GM18861 (cell line): ENCODE measurements around the gene HAUS5.
A peak's percentile ranks its signal among the peaks of the same experiment; 100 is the strongest.

ENCODE experiments used
- ATAC-seq: cut with Tn5 transposase; IDR thresholded peaks from one replicate; pipeline ENCODE4 v1.9.1; 2021; ENCODE audit not compliant: unreplicated experiment

HAUS5 gene

GRCh38 chr19:35607661-35608060, 4.9 kb upstream of the HAUS5 start:
- no peak for ATAC-seq

DNA sequence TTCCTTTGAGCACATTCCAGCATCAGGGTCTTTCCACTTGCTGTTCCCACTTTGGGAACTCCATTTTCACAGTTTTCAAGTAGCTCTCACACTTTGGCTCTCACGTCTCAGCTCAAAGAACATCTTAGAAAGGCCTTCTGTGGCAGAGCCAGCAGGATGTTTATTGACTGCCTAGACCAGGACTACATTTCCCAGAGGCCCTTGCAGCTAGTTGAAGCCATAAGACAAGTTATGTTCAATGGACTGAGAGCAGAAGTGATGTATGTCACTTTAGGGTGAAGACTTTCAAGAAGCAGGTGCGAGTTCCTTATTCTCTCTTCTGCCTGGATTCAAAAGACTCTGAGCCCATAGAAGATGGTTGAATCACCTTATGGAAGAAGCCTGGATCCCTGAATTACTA, 4.3 kb upstream of the HAUS5 start:
- ATAC-seq = no peak

DNA sequence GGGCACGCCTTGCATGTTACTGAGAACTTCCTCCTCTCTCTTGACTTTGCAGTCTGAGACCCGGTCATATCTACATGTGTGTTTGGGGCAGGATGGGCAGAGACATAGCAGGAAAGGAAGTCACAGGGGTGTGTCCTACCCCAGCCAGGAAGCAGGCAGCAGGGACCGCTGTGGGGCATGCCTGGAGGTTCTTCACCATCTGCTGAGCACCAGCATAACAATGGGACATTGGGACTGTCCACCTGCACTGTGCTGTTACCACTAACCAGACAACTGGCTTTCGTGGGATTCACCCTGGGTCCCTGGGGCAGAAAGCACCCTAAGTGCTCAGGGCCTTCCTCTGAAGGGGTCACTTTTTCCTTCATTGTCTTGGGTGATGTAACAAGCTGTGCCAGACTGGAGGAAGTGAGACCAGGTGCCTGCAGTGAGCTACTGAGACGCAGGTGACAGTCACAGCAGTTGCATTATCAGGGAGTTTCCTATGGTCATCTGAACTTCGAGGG, 2.6 kb upstream of the HAUS5 start:
- no peak for ATAC-seq

DNA sequence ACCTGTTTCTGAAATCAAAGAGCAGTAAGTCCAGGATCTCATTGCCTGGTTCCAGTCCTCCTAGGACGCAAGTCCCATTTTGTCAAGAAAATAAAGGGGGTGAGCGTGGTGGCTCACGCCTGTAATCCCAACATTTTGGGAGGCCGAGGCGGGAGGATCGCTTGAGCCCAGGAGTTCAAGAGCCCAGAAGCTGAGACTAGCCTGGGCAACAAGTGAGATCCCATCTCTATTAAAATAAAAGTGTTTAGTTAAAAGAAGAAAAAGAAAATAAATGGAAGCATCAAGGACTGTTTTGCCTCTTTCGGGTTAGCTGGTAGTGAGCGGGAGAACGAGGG, 344 bp upstream of the HAUS5 start:
- no peak for ATAC-seq

GRCh38 chr19:35613574-35613973, 1.0 kb downstream of the HAUS5 start:
- ATAC-seq = no peak

DNA sequence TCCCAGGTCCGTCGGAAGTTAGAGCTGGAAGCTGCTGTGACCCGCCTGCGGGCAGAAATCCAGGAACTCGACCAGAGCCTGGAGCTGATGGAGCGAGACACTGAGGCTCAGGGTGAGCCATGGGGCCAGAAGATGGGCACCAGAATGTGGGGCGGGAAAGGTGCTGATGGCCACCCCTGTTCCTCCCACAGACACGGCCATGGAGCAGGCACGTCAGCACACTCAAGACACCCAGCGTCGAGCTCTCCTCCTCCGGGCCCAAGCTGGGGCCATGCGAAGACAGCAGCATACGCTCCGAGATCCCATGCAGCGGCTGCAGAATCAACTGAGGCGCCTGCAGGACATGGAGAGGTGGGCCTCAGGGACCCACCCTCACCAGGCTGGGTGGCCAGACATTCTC, 2.5 kb downstream of the HAUS5 start:
- ATAC-seq = no peak

DNA sequence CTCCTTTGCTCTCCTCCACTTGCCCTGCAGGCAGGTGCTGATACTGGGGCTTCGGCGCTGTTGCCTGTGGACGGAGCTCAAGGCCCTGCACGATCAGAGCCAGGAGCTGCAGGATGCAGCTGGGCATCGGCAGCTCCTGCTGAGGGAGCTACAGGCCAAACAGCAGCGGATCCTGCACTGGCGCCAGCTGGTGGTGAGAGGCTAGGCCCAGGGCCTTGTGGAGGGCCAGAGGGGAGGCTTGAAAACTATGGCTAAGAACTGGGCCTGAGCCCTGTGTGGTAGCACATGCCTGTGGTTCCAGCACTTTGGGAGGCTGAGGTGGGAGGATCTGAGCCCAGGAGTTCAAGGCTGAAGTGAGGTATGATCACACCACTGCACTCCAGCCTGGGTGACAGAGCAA, 6.3 kb downstream of the HAUS5 start:
- no peak for ATAC-seq

DNA sequence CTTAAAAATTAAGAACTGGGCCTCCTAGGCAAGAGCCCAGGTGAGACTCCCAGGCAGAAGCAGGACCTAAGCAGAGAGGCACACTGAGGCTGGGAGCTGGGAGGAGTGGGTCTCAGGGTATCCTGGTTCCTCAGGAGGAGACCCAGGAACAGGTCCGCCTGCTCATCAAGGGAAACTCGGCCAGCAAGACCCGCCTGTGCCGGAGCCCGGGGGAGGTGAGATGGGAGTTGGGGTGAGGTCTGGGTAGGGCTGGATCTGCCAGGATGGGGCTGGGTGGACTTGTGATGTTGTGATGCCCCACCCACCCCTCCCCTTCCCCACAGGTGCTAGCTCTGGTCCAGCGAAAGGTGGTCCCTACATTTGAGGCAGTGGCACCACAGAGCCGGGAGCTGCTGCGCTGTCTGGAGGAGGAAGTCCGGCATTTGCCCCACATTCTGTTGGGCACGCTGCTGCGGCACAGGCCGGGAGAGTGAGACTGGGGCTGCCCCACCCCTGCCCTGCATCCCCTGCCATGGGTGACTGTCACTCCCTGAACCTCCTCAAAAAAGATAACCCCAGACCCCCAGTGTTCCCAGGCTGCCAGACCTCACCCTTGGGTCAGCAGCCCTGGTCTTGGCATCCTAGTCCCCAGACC, 6.9 kb downstream of the HAUS5 start:
- no peak for ATAC-seq

GRCh38 chr19:35620001-35620400, 7.5 kb downstream of the HAUS5 start:
- ATAC-seq = no peak

- no peak for ATAC-seq
Observed at GRCh38 chr19:35621708-35622107, 9.2 kb downstream of the HAUS5 start.

DNA sequence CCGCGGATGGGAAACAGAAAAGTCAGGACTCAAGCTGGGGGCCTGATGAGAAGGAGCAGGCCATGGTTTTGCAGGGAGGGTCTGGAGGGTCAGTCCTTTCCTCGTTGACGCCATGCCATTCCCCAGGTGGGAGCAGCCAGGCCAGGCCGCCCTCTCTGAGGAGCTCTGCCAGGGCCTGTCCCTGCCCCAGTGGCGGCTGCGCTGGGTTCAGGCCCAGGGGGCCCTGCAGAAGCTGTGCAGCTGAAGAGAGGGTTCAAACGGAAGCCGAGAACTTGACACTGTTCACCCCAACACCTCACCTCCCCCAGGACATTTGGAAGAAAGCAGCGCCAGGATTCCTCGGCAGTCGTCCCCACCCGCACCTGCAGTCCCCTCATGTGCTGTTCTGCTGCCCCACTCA, 10.2 kb downstream of the HAUS5 start:
- ATAC-seq = no peak

DNA sequence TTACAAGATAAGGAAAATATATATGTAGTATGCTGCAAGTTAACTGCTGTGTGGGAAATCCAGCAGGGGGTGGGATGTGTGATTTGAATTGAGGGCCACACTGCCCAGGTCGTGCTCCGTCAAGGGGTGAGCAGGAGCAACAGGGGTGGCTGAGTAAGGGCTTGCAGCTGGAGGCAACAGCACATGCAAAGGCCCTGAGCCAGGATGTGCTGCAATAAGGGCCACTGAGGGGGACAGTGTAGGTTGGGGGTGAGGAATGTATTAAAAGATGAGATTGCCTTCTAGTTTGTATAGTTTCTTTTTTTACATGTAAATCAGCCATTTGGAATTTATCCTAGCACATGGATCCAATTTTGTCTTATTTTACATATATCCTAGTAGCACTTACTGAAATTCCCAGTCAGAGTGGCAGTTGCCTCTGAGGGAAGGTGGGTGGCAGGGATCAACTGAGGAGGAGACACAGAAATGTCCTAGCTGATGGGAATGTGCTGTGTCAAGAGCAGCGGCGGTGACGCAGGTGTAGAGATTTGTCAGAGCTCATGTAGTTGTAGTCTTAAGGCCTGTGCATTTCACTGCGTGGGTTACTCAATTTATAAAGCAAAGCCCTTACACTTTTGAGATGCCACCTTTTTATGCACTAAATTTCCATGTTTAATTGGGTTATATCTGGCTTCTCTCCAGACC, 10.9 kb downstream of the HAUS5 start:
- ATAC-seq = no peak

GRCh38 chr19:35628264-35628564, 15.7 kb downstream of the HAUS5 start:
- peak; percentile 13 for ATAC-seq

DNA sequence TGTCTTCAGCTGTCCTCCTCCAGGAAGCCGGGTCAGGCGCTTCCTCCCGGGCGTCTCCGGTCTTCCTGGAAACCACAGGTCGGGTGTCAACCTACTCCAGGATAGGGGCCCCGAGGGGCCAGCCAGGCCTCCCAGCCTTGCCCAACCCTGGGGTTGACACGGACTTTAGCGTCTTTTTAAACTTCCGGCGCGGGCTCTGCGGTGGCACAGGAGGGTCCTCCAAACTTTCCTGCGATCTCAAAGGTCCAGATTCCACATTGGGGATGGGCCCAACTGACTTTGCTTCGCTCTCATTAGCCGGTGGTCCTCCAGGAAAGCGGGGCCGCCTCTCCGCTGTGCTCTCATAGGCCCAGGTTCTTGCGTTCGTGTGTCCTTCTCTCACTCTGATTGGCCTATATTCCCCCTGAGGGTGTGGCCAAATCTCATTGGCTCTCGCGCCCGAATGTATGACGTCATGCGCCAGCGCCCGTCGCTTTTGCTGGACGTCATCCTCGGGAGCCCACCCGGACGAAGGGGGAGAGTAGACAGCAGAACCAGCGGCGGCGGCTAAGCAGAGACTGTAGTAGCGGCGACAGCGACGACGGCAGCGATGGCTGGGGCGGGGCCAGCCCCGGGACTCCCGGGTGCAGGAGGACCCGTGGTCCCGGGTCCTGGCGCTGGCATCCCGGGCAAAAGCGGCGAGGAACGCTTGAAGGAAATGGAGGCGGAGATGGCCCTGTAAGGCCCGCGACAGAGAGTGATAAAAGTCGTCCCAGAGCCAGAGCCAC, 16.2 kb downstream of the HAUS5 start, which contains the start of gene RBM42:
Gene RBM42, plus strand, starts transcription at position 472 of the 767 bp plus-strand sequence. Its CDS starts 118 bp downstream, at position 590.
- ATAC-seq = peak; percentile 86

DNA sequence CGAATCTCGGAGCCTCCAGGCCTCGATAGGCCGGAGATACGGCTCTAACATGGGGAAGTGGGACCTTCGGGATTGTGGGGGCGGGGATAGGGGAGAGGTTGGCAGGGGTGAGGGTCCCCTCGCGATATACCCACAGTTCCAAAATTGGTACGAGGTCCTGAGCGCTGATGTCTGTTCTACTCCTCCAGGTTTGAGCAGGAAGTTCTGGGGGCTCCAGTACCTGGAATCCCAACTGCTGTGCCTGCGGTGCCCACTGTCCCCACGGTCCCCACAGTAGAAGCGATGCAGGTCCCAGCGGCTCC, 16.7 kb downstream of the HAUS5 start:
- no peak for ATAC-seq

- no peak for ATAC-seq
Observed at GRCh38 chr19:35633727-35634440, 21.3 kb downstream of the HAUS5 start.

DNA sequence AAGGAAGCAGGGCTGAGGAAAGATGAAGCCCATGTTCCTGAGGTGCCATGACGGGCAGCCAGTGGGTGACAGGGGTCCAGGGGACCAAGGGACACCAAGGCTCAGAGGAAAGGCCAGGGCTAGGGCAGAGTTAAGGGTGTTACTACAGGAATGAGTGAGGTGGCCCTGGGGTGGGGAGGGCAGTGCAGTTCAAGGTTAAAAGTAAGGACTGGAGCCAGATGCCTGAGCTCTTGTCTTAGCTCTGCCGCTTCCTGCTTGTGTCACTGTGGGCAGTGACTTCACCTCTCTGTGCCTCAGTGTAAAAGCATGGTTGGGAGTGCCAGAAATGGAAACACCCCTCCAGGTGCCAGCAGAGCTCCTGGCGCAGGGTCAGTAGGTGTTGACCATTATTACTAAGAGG, 24.1 kb downstream of the HAUS5 start:
- ATAC-seq = no peak

DNA sequence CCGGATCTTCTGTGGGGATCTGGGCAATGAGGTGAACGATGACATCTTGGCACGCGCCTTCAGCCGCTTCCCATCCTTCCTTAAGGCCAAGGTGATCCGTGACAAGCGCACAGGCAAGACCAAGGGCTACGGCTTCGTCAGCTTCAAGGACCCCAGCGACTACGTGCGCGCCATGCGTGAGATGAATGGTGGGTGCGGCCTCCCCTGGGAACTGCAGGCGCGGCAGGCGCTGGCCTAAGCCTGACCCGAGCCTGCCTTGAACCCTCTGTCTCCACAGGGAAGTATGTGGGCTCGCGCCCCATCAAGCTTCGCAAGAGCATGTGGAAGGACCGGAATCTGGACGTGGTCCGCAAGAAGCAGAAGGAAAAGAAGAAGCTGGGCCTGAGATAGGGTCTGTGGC, 24.6 kb downstream of the HAUS5 start:
- ATAC-seq = no peak

DNA sequence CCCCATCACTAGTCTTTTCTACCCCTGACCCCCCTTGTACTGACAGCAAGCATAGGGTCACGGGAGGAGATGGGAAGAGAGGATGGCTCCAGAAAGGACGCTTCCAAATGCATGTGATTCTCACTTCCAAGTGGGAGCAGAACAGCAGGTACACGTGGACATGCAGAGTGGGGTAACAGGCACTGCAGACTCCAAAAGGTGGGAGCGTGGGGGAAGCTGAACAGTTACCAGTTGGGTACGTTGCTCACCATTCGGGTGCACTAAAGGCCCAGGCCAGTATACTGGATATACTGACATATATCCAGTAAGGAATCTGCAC, 26.7 kb downstream of the HAUS5 start:
- no peak for ATAC-seq

DNA sequence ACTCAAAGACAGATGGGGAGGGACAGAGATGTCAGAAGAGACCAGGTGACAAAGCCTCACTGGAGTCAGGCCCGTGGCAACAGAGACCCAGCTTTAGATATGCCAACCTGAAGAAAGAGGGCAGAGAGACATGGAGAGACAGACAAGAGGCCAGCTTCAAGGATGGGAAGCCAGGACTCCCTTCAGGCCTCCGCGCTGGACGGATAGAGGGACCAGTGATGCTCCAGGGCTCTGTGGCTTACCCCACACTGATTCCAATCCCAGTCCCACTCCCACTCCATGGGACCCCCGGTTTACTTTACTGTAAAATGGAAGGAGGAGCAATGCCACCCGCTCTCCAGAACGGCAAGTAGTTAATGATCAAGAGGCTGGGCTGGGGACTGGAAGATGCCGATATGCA, 27.3 kb downstream of the HAUS5 start:
- no peak for ATAC-seq

- ATAC-seq = no peak
Observed at GRCh38 chr19:35641515-35642151, 29.1 kb downstream of the HAUS5 start, which contains the start of gene ETV2. Gene ETV2, plus strand, starts transcription at chr19:35641745. Its CDS starts 716 bp downstream, at chr19:35642461.
